ENCODE data around the gene MGST2.
"Not testable (repeated sequence)": the region's sequence is repeated elsewhere in the genome, so short reads cannot be mapped to it uniquely, and the experiment has no call there.

Gene MGST2

GRCh38 chr4:139665690-139666529 lies at the start of gene MGST2:
TSS of gene MGST2 (plus strand) at chr4:139665819. CDS start at chr4:139666020, 201 bp downstream.
- peak; percentile 17 for DNase-seq

- no peak for DNase-seq
Observed at GRCh38 chr4:139617702-139618490, 47.7 kb upstream of the MGST2 start.

GRCh38 chr4:139619644-139620043 lies 46.0 kb upstream of the MGST2 start:
- no peak for DNase-seq

- DNase-seq, result no peak
Observed at GRCh38 chr4:139622901-139623381, 42.7 kb upstream of the MGST2 start.

- no peak for DNase-seq
Observed at GRCh38 chr4:139624441-139625092, 41.1 kb upstream of the MGST2 start.

GRCh38 chr4:139625093-139625455 lies 40.5 kb upstream of the MGST2 start:
- no peak for DNase-seq

- no peak for DNase-seq
Observed at GRCh38 chr4:139625482-139625881, 40.1 kb upstream of the MGST2 start.

- no peak for DNase-seq
Observed at GRCh38 chr4:139628184-139629012, 37.2 kb upstream of the MGST2 start.

GRCh38 chr4:139629436-139630125 lies 36.0 kb upstream of the MGST2 start:
- DNase-seq, result no peak

GRCh38 chr4:139630126-139630495 lies 35.5 kb upstream of the MGST2 start:
- no peak for DNase-seq

- DNase-seq, result no peak
Observed at GRCh38 chr4:139630991-139631390, 34.6 kb upstream of the MGST2 start.

- no peak for DNase-seq
Observed at GRCh38 chr4:139631791-139632190, 33.8 kb upstream of the MGST2 start.

GRCh38 chr4:139632739-139633138 lies 32.9 kb upstream of the MGST2 start:
- DNase-seq, result not testable (repeated sequence)

- no peak for DNase-seq
Observed at GRCh38 chr4:139633195-139633594, 32.4 kb upstream of the MGST2 start.

- no peak for DNase-seq
Observed at GRCh38 chr4:139633661-139634060, 32.0 kb upstream of the MGST2 start.

- DNase-seq, result no peak
Observed at GRCh38 chr4:139635966-139636365, 29.7 kb upstream of the MGST2 start.

- not testable (repeated sequence) for DNase-seq
Observed at GRCh38 chr4:139638306-139638705, 27.3 kb upstream of the MGST2 start.

GRCh38 chr4:139639654-139640053 lies 26.0 kb upstream of the MGST2 start:
- no peak for DNase-seq

- DNase-seq, result no peak
Observed at GRCh38 chr4:139641218-139641617, 24.4 kb upstream of the MGST2 start.

GRCh38 chr4:139642364-139642763 lies 23.3 kb upstream of the MGST2 start:
- no peak for DNase-seq

GRCh38 chr4:139643042-139643895 lies 22.4 kb upstream of the MGST2 start:
- no peak for DNase-seq
